ENCODE data around the gene EIF4E. TPM values are rescaled to one million over a fixed set of nuclear protein-coding genes. Genes with fewer than 3 reads are reported as not detected.
A peak's percentile ranks its signal among the peaks of the same experiment; 100 is the strongest.
"Not testable (repeated sequence)": the region's sequence is repeated elsewhere in the genome, so short reads cannot be mapped to it uniquely, and the experiment has no call there.

The EIF4E gene
- total RNA-seq, 1 experiment from 2014 or later, result 130 TPM

GRCh38 chr4:98861100-98861884 lies 67.6 kb downstream of the EIF4E start:
- no peaks in the 10 kb centered on the region for H3K27me3 ChIP-seq (ENCODE audit: low read length)
- H3K4me1 ChIP-seq (ENCODE audit: low read length), result no peaks in the 10 kb centered on the region
- no peak for DNase-seq
- no peaks in the 10 kb centered on the region for H3K9me2 ChIP-seq (replicated peaks; ENCODE audit: insufficient read depth, low read length)
- H3K36me3 ChIP-seq (ENCODE audit: insufficient read depth, low read length), result no peaks in the 10 kb centered on the region
- no peak overlapping the region for H3K4me2 ChIP-seq (ENCODE audit: low read depth, low read length, poor library complexity, severe bottlenecking)
- H4K20me1 ChIP-seq (ENCODE audit: insufficient read depth, low read depth, low read length), result no peaks in the 10 kb centered on the region
- no peak overlapping the region for H2AFZ ChIP-seq (ENCODE audit: low read length)
- H3K79me2 ChIP-seq (ENCODE audit: low read length), result no peaks in the 10 kb centered on the region
- no peak overlapping the region for H3K4me3 ChIP-seq (ENCODE audit: low read length)
- H3K27ac ChIP-seq (ENCODE audit: low read length), result no peak overlapping the region
- no peak overlapping the region for H3K9ac ChIP-seq (ENCODE audit: low read length)
- H3K9me3 ChIP-seq (ENCODE audit: low read length), result no peaks in the 10 kb centered on the region

- Histone ChIP-seq H3K27me3 (ENCODE audit: low read length) (no peaks in the 10 kb centered on the region), H3K36me3 (ENCODE audit: insufficient read depth, low read length) (no peaks in the 10 kb centered on the region), H3K79me2 (ENCODE audit: low read length) (no peaks in the 10 kb centered on the region), H2AFZ (ENCODE audit: low read length) (no peak overlapping the region), H3K27ac (ENCODE audit: low read length) (no peak overlapping the region), H3K9me2 (replicated peaks; ENCODE audit: insufficient read depth, low read length) (no peaks in the 10 kb centered on the region), H3K4me2 (ENCODE audit: low read depth, low read length, poor library complexity, severe bottlenecking) (no peak overlapping the region), H3K9ac (ENCODE audit: low read length) (no peak overlapping the region), H3K4me1 (ENCODE audit: low read length) (peaks cover 3% of the 10 kb centered on the region; the same call in 1 of the 2 replicates), H3K4me3 (ENCODE audit: low read length) (no peak overlapping the region), H3K9me3 (ENCODE audit: low read length) (0 out of 2 replicates have a peak, but pooled peaks cover 2% of the 10 kb centered on the region), H4K20me1 (ENCODE audit: insufficient read depth, low read depth, low read length) (no peaks in the 10 kb centered on the region)
- DNase-seq, result peak; percentile 39
Observed at GRCh38 chr4:98851806-98852205, 77.1 kb downstream of the EIF4E start.

GRCh38 chr4:98850937-98851336 lies 78.0 kb downstream of the EIF4E start:
- no peak overlapping the region for H2AFZ ChIP-seq (ENCODE audit: low read length)
- no peak overlapping the region for H3K27ac ChIP-seq (ENCODE audit: low read length)

GRCh38 chr4:98848448-98848847 lies 80.5 kb downstream of the EIF4E start:
- H2AFZ ChIP-seq (ENCODE audit: low read length), result no peak overlapping the region
- H3K36me3 ChIP-seq (ENCODE audit: insufficient read depth, low read length), result no peaks in the 10 kb centered on the region
- no peaks in the 10 kb centered on the region for H3K9me2 ChIP-seq (replicated peaks; ENCODE audit: insufficient read depth, low read length)
- H3K79me2 ChIP-seq (ENCODE audit: low read length), result no peaks in the 10 kb centered on the region
- H3K4me2 ChIP-seq (ENCODE audit: low read depth, low read length, poor library complexity, severe bottlenecking), result no peak overlapping the region
- H3K9ac ChIP-seq (ENCODE audit: low read length), result no peak overlapping the region
- peaks cover 3% of the 10 kb centered on the region; the same call in 1 of the 2 replicates for H3K4me1 ChIP-seq (ENCODE audit: low read length)
- no peaks in the 10 kb centered on the region for H3K27me3 ChIP-seq (ENCODE audit: low read length)
- DNase-seq, result no peak
- no peak overlapping the region for H3K27ac ChIP-seq (ENCODE audit: low read length)
- H4K20me1 ChIP-seq (ENCODE audit: insufficient read depth, low read depth, low read length), result no peaks in the 10 kb centered on the region
- peaks cover 7% of the 10 kb centered on the region; the same call in 1 of the 2 replicates for H3K9me3 ChIP-seq (ENCODE audit: low read length)
- no peak overlapping the region for H3K4me3 ChIP-seq (ENCODE audit: low read length)

More at GRCh38 chr4:98850937-98851336, 78.0 kb downstream of the EIF4E start:
- no peak for DNase-seq
- Histone ChIP-seq H3K36me3 (ENCODE audit: insufficient read depth, low read length) (no peaks in the 10 kb centered on the region), H3K9ac (ENCODE audit: low read length) (no peak overlapping the region), H3K27me3 (ENCODE audit: low read length) (no peaks in the 10 kb centered on the region), H3K4me1 (ENCODE audit: low read length) (peaks cover 3% of the 10 kb centered on the region; the same call in 1 of the 2 replicates), H3K79me2 (ENCODE audit: low read length) (no peaks in the 10 kb centered on the region), H3K4me3 (ENCODE audit: low read length) (no peak overlapping the region), H3K9me2 (replicated peaks; ENCODE audit: insufficient read depth, low read length) (no peaks in the 10 kb centered on the region), H3K4me2 (ENCODE audit: low read depth, low read length, poor library complexity, severe bottlenecking) (no peak overlapping the region), H3K9me3 (ENCODE audit: low read length) (peaks cover 6% of the 10 kb centered on the region; the same call in 1 of the 2 replicates), H4K20me1 (ENCODE audit: insufficient read depth, low read depth, low read length) (no peaks in the 10 kb centered on the region)

- H3K27me3 ChIP-seq (ENCODE audit: low read length), result no peaks in the 10 kb centered on the region
- no peak overlapping the region for H3K4me3 ChIP-seq (ENCODE audit: low read length)
- H3K79me2 ChIP-seq (ENCODE audit: low read length), result no peaks in the 10 kb centered on the region
- H3K27ac ChIP-seq (ENCODE audit: low read length), result no peak overlapping the region
- no peaks in the 10 kb centered on the region for H4K20me1 ChIP-seq (ENCODE audit: insufficient read depth, low read depth, low read length)
- H3K4me2 ChIP-seq (ENCODE audit: low read depth, low read length, poor library complexity, severe bottlenecking), result no peak overlapping the region
- H2AFZ ChIP-seq (ENCODE audit: low read length), result no peak overlapping the region
- no peak for DNase-seq
- no peaks in the 10 kb centered on the region for H3K4me1 ChIP-seq (ENCODE audit: low read length)
- H3K9me3 ChIP-seq (ENCODE audit: low read length), result peaks cover 7% of the 10 kb centered on the region; the same call in 1 of the 2 replicates
- no peak overlapping the region for H3K9ac ChIP-seq (ENCODE audit: low read length)
- H3K36me3 ChIP-seq (ENCODE audit: insufficient read depth, low read length), result no peaks in the 10 kb centered on the region
- H3K9me2 ChIP-seq (replicated peaks; ENCODE audit: insufficient read depth, low read length), result no peaks in the 10 kb centered on the region
Observed at GRCh38 chr4:98845960-98846359, 83.0 kb downstream of the EIF4E start.

GRCh38 chr4:98842917-98843316 lies 86.0 kb downstream of the EIF4E start:
- H3K36me3 ChIP-seq (ENCODE audit: insufficient read depth, low read length); H3K4me2 ChIP-seq (ENCODE audit: low read depth, low read length, poor library complexity, severe bottlenecking); H4K20me1 ChIP-seq (ENCODE audit: insufficient read depth, low read depth, low read length); H3K9me2 ChIP-seq (replicated peaks; ENCODE audit: insufficient read depth, low read length); H3K27ac ChIP-seq (ENCODE audit: low read length); H3K9me3 ChIP-seq (ENCODE audit: low read length); H3K27me3 ChIP-seq (ENCODE audit: low read length); H3K4me3 ChIP-seq (ENCODE audit: low read length); H3K79me2 ChIP-seq (ENCODE audit: low read length); H2AFZ ChIP-seq (ENCODE audit: low read length); DNase-seq; H3K9ac ChIP-seq (ENCODE audit: low read length); H3K4me1 ChIP-seq (ENCODE audit: low read length): not testable (repeated sequence)

- Histone ChIP-seq H3K27ac (ENCODE audit: low read length) (no peak overlapping the region), H3K4me1 (ENCODE audit: low read length) (no peaks in the 10 kb centered on the region), H3K9me2 (replicated peaks; ENCODE audit: insufficient read depth, low read length) (no peaks in the 10 kb centered on the region), H3K9me3 (ENCODE audit: low read length) (no peaks in the 10 kb centered on the region), H3K4me2 (ENCODE audit: low read depth, low read length, poor library complexity, severe bottlenecking) (no peak overlapping the region), H2AFZ (ENCODE audit: low read length) (no peak overlapping the region), H3K79me2 (ENCODE audit: low read length) (no peaks in the 10 kb centered on the region), H3K27me3 (ENCODE audit: low read length) (no peaks in the 10 kb centered on the region), H3K4me3 (ENCODE audit: low read length) (no peak overlapping the region), H3K36me3 (ENCODE audit: insufficient read depth, low read length) (no peaks in the 10 kb centered on the region), H4K20me1 (ENCODE audit: insufficient read depth, low read depth, low read length) (no peaks in the 10 kb centered on the region), H3K9ac (ENCODE audit: low read length) (no peak overlapping the region)
- DNase-seq, result no peak
Observed at GRCh38 chr4:98838977-98839618, 89.8 kb downstream of the EIF4E start.

- Histone ChIP-seq H3K36me3 (ENCODE audit: insufficient read depth, low read length) (no peaks in the 10 kb centered on the region), H2AFZ (ENCODE audit: low read length) (no peak overlapping the region), H3K9me3 (ENCODE audit: low read length) (no peaks in the 10 kb centered on the region)
Observed at GRCh38 chr4:98838531-98838930, 90.4 kb downstream of the EIF4E start.

More at GRCh38 chr4:98838531-98838930, 90.4 kb downstream of the EIF4E start:
- Histone ChIP-seq H3K79me2 (ENCODE audit: low read length) (no peaks in the 10 kb centered on the region), H4K20me1 (ENCODE audit: insufficient read depth, low read depth, low read length) (no peaks in the 10 kb centered on the region), H3K9me2 (replicated peaks; ENCODE audit: insufficient read depth, low read length) (no peaks in the 10 kb centered on the region), H3K4me1 (ENCODE audit: low read length) (no peaks in the 10 kb centered on the region), H3K27me3 (ENCODE audit: low read length) (no peaks in the 10 kb centered on the region), H3K27ac (ENCODE audit: low read length) (no peak overlapping the region), H3K4me3 (ENCODE audit: low read length) (no peak overlapping the region), H3K4me2 (ENCODE audit: low read depth, low read length, poor library complexity, severe bottlenecking) (no peak overlapping the region), H3K9ac (ENCODE audit: low read length) (no peak overlapping the region)
- DNase-seq, result no peak

All from Karpas-422 (cell line).